ENCODE data around the gene CASKIN1.

The CASKIN1 gene

GRCh38 chr16:2214719-2214968, 18.2 kb upstream of the CASKIN1 start, which contains the start of gene PGP:
Gene PGP (minus strand): TSS chr16:2214840. CDS start chr16:2214777, 63 bp downstream.
- Histone ChIP-seq H3K9ac (ENCODE audit: low read depth, low read length) (peak within 1 kb of the TSS; percentile 95), H3K36me3 (ENCODE audit: insufficient read depth, low read length) (peaks cover 16% of the 10 kb centered on the region), H3K9me3 (ENCODE audit: insufficient read depth, low read depth, low read length) (no peaks in the 10 kb centered on the region), H3K27ac (ENCODE audit: low read depth, low read length) (peak within 1 kb of the TSS; percentile 95), H3K27me3 (ENCODE audit: insufficient read depth, low read length) (no peaks in the 10 kb centered on the region), H3K4me1 (ENCODE audit: insufficient read depth, low read length) (0 out of 2 replicates have a peak, but pooled peaks cover 7% of the 10 kb centered on the region), H3K4me3 (ENCODE audit: low read length) (peak within 1 kb of the TSS; percentile 95)
- WGBS = under 1% methylated on average over 48 of the region's 48 CpGs

- H3K27me3 ChIP-seq (ENCODE audit: insufficient read depth, low read length) = no peaks in the 10 kb centered on the region
- H3K4me1 ChIP-seq (ENCODE audit: insufficient read depth, low read length) = 0 out of 2 replicates have a peak, but pooled peaks cover 7% of the 10 kb centered on the region
- H3K36me3 ChIP-seq (ENCODE audit: insufficient read depth, low read length) = peaks cover 22% of the 10 kb centered on the region
- H3K27ac ChIP-seq (ENCODE audit: low read depth, low read length) = peak overlapping the region; percentile 74
- peak overlapping the region; percentile 95 for H3K9ac ChIP-seq (ENCODE audit: low read depth, low read length)
- WGBS = 1% methylated on average over 98 of the region's 98 CpGs
- H3K4me3 ChIP-seq (ENCODE audit: low read length) = peak overlapping the region; percentile 95
- H3K9me3 ChIP-seq (ENCODE audit: insufficient read depth, low read depth, low read length) = no peaks in the 10 kb centered on the region
Observed at GRCh38 chr16:2213817-2214718, 17.7 kb upstream of the CASKIN1 start.

- Histone ChIP-seq H3K4me1 (ENCODE audit: insufficient read depth, low read length) (0 out of 2 replicates have a peak, but pooled peaks cover 7% of the 10 kb centered on the region), H3K4me3 (ENCODE audit: low read length) (peak overlapping the region; percentile 95), H3K9ac (ENCODE audit: low read depth, low read length) (0 out of 2 replicates have a peak overlapping the region, but pooled peaks have one; percentile 95), H3K9me3 (ENCODE audit: insufficient read depth, low read depth, low read length) (no peaks in the 10 kb centered on the region), H3K27me3 (ENCODE audit: insufficient read depth, low read length) (no peaks in the 10 kb centered on the region), H3K36me3 (ENCODE audit: insufficient read depth, low read length) (peaks cover 36% of the 10 kb centered on the region), H3K27ac (ENCODE audit: low read depth, low read length) (no peak overlapping the region)
- WGBS = 88% methylated on average over 19 of the region's 19 CpGs
Observed at GRCh38 chr16:2212362-2213324, 16.2 kb upstream of the CASKIN1 start.

- Histone ChIP-seq H3K27ac (ENCODE audit: low read depth, low read length) (no peak overlapping the region), H3K36me3 (ENCODE audit: insufficient read depth, low read length) (peaks cover 44% of the 10 kb centered on the region), H3K9ac (ENCODE audit: low read depth, low read length) (no peak overlapping the region), H3K9me3 (ENCODE audit: insufficient read depth, low read depth, low read length) (no peaks in the 10 kb centered on the region), H3K4me1 (ENCODE audit: insufficient read depth, low read length) (0 out of 2 replicates have a peak, but pooled peaks cover 7% of the 10 kb centered on the region), H3K4me3 (ENCODE audit: low read length) (no peak overlapping the region), H3K27me3 (ENCODE audit: insufficient read depth, low read length) (no peaks in the 10 kb centered on the region)
- 92% methylated on average over 11 of the region's 11 CpGs for WGBS
Observed at GRCh38 chr16:2211923-2212347, 15.5 kb upstream of the CASKIN1 start.

GRCh38 chr16:2210386-2211365, 14.3 kb upstream of the CASKIN1 start, which contains the start of gene BRICD5:
Gene BRICD5 (minus strand): TSS chr16:2210863. CDS start chr16:2210833, 30 bp downstream.
- no peaks in the 10 kb centered on the region for H3K9me3 ChIP-seq (ENCODE audit: insufficient read depth, low read depth, low read length)
- H3K36me3 ChIP-seq (ENCODE audit: insufficient read depth, low read length) = peaks cover 47% of the 10 kb centered on the region
- H3K4me3 ChIP-seq (ENCODE audit: low read length) = no peak within 1 kb of the TSS
- peaks cover 10% of the 10 kb centered on the region; the same call in 1 of the 2 replicates for H3K4me1 ChIP-seq (ENCODE audit: insufficient read depth, low read length)
- WGBS = 84% methylated on average over 24 of the region's 24 CpGs
- no peaks in the 10 kb centered on the region for H3K27me3 ChIP-seq (ENCODE audit: insufficient read depth, low read length)
- H3K27ac ChIP-seq (ENCODE audit: low read depth, low read length) = no peak within 1 kb of the TSS
- H3K9ac ChIP-seq (ENCODE audit: low read depth, low read length) = no peak within 1 kb of the TSS

GRCh38 chr16:2210009-2210332, 13.6 kb upstream of the CASKIN1 start:
- Histone ChIP-seq H3K4me3 (ENCODE audit: low read length) (no peak overlapping the region), H3K27ac (ENCODE audit: low read depth, low read length) (no peak overlapping the region)

GRCh38 chr16:2209258-2210008, 13.0 kb upstream of the CASKIN1 start:
- peaks cover 14% of the 10 kb centered on the region; the same call in 1 of the 2 replicates for H3K4me1 ChIP-seq (ENCODE audit: insufficient read depth, low read length)
- H3K9me3 ChIP-seq (ENCODE audit: insufficient read depth, low read depth, low read length) = no peaks in the 10 kb centered on the region
- no peak overlapping the region for H3K27ac ChIP-seq (ENCODE audit: low read depth, low read length)
- 93% methylated on average over 29 of the region's 29 CpGs for WGBS
- no peaks in the 10 kb centered on the region for H3K27me3 ChIP-seq (ENCODE audit: insufficient read depth, low read length)
- no peak overlapping the region for H3K9ac ChIP-seq (ENCODE audit: low read depth, low read length)
- peaks cover 47% of the 10 kb centered on the region for H3K36me3 ChIP-seq (ENCODE audit: insufficient read depth, low read length)
- H3K4me3 ChIP-seq (ENCODE audit: low read length) = no peak overlapping the region

More at GRCh38 chr16:2210009-2210332, 13.6 kb upstream of the CASKIN1 start:
- Histone ChIP-seq H3K9me3 (ENCODE audit: insufficient read depth, low read depth, low read length) (no peaks in the 10 kb centered on the region), H3K36me3 (ENCODE audit: insufficient read depth, low read length) (peaks cover 47% of the 10 kb centered on the region), H3K4me1 (ENCODE audit: insufficient read depth, low read length) (peaks cover 10% of the 10 kb centered on the region; the same call in 1 of the 2 replicates), H3K27me3 (ENCODE audit: insufficient read depth, low read length) (no peaks in the 10 kb centered on the region), H3K9ac (ENCODE audit: low read depth, low read length) (no peak overlapping the region)
- 95% methylated on average over 17 of the region's 17 CpGs for WGBS

- Histone ChIP-seq H3K4me3 (ENCODE audit: low read length) (no peak overlapping the region), H3K27ac (ENCODE audit: low read depth, low read length) (no peak overlapping the region), H3K9me3 (ENCODE audit: insufficient read depth, low read depth, low read length) (no peaks in the 10 kb centered on the region), H3K27me3 (ENCODE audit: insufficient read depth, low read length) (no peaks in the 10 kb centered on the region), H3K36me3 (ENCODE audit: insufficient read depth, low read length) (peaks cover 47% of the 10 kb centered on the region), H3K4me1 (ENCODE audit: insufficient read depth, low read length) (peaks cover 14% of the 10 kb centered on the region; the same call in 1 of the 2 replicates), H3K9ac (ENCODE audit: low read depth, low read length) (no peak overlapping the region)
- WGBS = 96% methylated on average over 9 of the region's 9 CpGs
Observed at GRCh38 chr16:2208772-2209171, 12.4 kb upstream of the CASKIN1 start.

- Histone ChIP-seq H3K4me3 (ENCODE audit: low read length) (no peak overlapping the region), H3K9me3 (ENCODE audit: insufficient read depth, low read depth, low read length) (no peaks in the 10 kb centered on the region), H3K36me3 (ENCODE audit: insufficient read depth, low read length) (peaks cover 47% of the 10 kb centered on the region), H3K9ac (ENCODE audit: low read depth, low read length) (no peak overlapping the region), H3K27me3 (ENCODE audit: insufficient read depth, low read length) (no peaks in the 10 kb centered on the region; the same call in 1 of the 2 replicates), H3K4me1 (ENCODE audit: insufficient read depth, low read length) (peaks cover 13% of the 10 kb centered on the region; the same call in 1 of the 2 replicates), H3K27ac (ENCODE audit: low read depth, low read length) (no peak overlapping the region)
- WGBS = 95% methylated on average over 23 of the region's 23 CpGs
Observed at GRCh38 chr16:2208308-2208707, 11.9 kb upstream of the CASKIN1 start.
